ENCODE data around the gene TPRG1.
A peak's percentile ranks its signal among the peaks of the same experiment; 100 is the strongest.

The TPRG1 gene

GRCh38 chr3:189229196-189229828 is 57.5 kb downstream of the TPRG1 start:
- no peak for DNase-seq (ENCODE audit: low read depth in 2 of 2)

GRCh38 chr3:189232790-189233189 is 61.0 kb downstream of the TPRG1 start:
- no peak for DNase-seq (ENCODE audit: low read depth in 2 of 2)

- DNase-seq (ENCODE audit: low read depth in 2 of 2): peak in 1 of 2 donors; percentile 0
Observed at GRCh38 chr3:189233225-189233858, 61.6 kb downstream of the TPRG1 start.

GRCh38 chr3:189235214-189235613 is 63.4 kb downstream of the TPRG1 start:
- no peak for DNase-seq (ENCODE audit: low read depth in 2 of 2)

GRCh38 chr3:189236352-189236751 is 64.6 kb downstream of the TPRG1 start:
- DNase-seq (ENCODE audit: low read depth in 2 of 2): no peak

- DNase-seq (ENCODE audit: low read depth in 2 of 2): no peak
Observed at GRCh38 chr3:189237526-189237925, 65.8 kb downstream of the TPRG1 start.

GRCh38 chr3:189238071-189238470 is 66.3 kb downstream of the TPRG1 start:
- no peak for DNase-seq (ENCODE audit: low read depth in 2 of 2)

GRCh38 chr3:189239616-189240015 is 67.8 kb downstream of the TPRG1 start:
- DNase-seq (ENCODE audit: low read depth in 2 of 2): no peak

- no peak for DNase-seq (ENCODE audit: low read depth in 2 of 2)
Observed at GRCh38 chr3:189249987-189250386, 78.2 kb downstream of the TPRG1 start.

- no peak for DNase-seq (ENCODE audit: low read depth in 2 of 2)
Observed at GRCh38 chr3:189258261-189258660, 86.5 kb downstream of the TPRG1 start.

GRCh38 chr3:189260556-189261493 is 89.1 kb downstream of the TPRG1 start:
- no peak for DNase-seq (ENCODE audit: low read depth in 2 of 2)

- no peak for DNase-seq (ENCODE audit: low read depth in 2 of 2)
Observed at GRCh38 chr3:189262746-189263145, 91.0 kb downstream of the TPRG1 start.

- DNase-seq (ENCODE audit: low read depth in 2 of 2): no peak
Observed at GRCh38 chr3:189267981-189268613, 96.3 kb downstream of the TPRG1 start.

- DNase-seq (ENCODE audit: low read depth in 2 of 2): no peak
Observed at GRCh38 chr3:189269365-189269764, 97.6 kb downstream of the TPRG1 start.

GRCh38 chr3:189270248-189270832 is 98.6 kb downstream of the TPRG1 start:
- peak in 1 of 2 donors; percentile 30 for DNase-seq (ENCODE audit: low read depth in 2 of 2)

GRCh38 chr3:189272500-189273119 is 100.8 kb downstream of the TPRG1 start:
- no peak for DNase-seq (ENCODE audit: low read depth in 2 of 2)

- DNase-seq (ENCODE audit: low read depth in 2 of 2): no peak
Observed at GRCh38 chr3:189273736-189274135, 102.0 kb downstream of the TPRG1 start.

- no peak for DNase-seq (ENCODE audit: low read depth in 2 of 2)
Observed at GRCh38 chr3:189275182-189275581, 103.4 kb downstream of the TPRG1 start.

- no peak for DNase-seq (ENCODE audit: low read depth in 2 of 2)
Observed at GRCh38 chr3:189275852-189276251, 104.1 kb downstream of the TPRG1 start.

- no peak for DNase-seq (ENCODE audit: low read depth in 2 of 2)
Observed at GRCh38 chr3:189276444-189277219, 104.9 kb downstream of the TPRG1 start.
